Rectal smooth muscle tissue (tissue), 1 donor: Measurements from ENCODE around the gene ATP1A4.
"Not testable (repeated sequence)": the region's sequence is repeated elsewhere in the genome, so short reads cannot be mapped to it uniquely, and the experiment has no call there.

Experiments
- H3K27ac ChIP-seq: one replicate; pipeline ENCODE4 v1.7.0; 2013; ENCODE audit warnings: low read depth, low read length, inconsistent platforms
- H3K27me3 ChIP-seq: one replicate; pipeline ENCODE4 v1.7.0; 2013; ENCODE audit warnings: low read length; ENCODE audit not compliant: control insufficient read depth, insufficient read depth
- H3K36me3 ChIP-seq: one replicate; pipeline ENCODE4 v1.7.0; 2013; ENCODE audit warnings: low read length; ENCODE audit not compliant: control insufficient read depth, insufficient read depth
- H3K4me1 ChIP-seq: one replicate; pipeline ENCODE4 v1.7.0; 2013; ENCODE audit warnings: low read length; ENCODE audit not compliant: control insufficient read depth, insufficient read depth
- H3K4me3 ChIP-seq: one replicate; pipeline ENCODE4 v1.7.0; 2013; ENCODE audit warnings: low read length
- H3K9ac ChIP-seq: one replicate; pipeline ENCODE4 v1.7.0; 2013; ENCODE audit warnings: low read length

ATP1A4 gene

GRCh38 chr1:160115545-160116282 is 35.7 kb upstream of the ATP1A4 start, which contains the start of gene ATP1A2:
Gene ATP1A2 (plus strand): TSS chr1:160115759. CDS start chr1:160115862, 103 bp downstream.
- Histone ChIP-seq H3K4me3 (peak within 1 kb of the TSS; percentile 55), H3K27me3 (no peaks in the 10 kb centered on the region), H3K36me3 (no peaks in the 10 kb centered on the region), H3K27ac (peak within 1 kb of the TSS; percentile 95), H3K4me1 (peaks cover 19% of the 10 kb centered on the region), H3K9ac (peak within 1 kb of the TSS; percentile 56)

GRCh38 chr1:160116283-160117147 is 34.9 kb upstream of the ATP1A4 start:
- no peaks in the 10 kb centered on the region for H3K27me3 ChIP-seq
- H3K4me1 ChIP-seq, result peaks cover 19% of the 10 kb centered on the region
- H3K27ac ChIP-seq, result peak overlapping the region; percentile 95
- H3K4me3 ChIP-seq, result peak overlapping the region; percentile 55
- H3K9ac ChIP-seq, result no peak overlapping the region
- H3K36me3 ChIP-seq, result peaks cover 3% of the 10 kb centered on the region

- H3K9ac ChIP-seq, result no peak overlapping the region
- H3K36me3 ChIP-seq, result peaks cover 3% of the 10 kb centered on the region
- H3K27ac ChIP-seq, result peak overlapping the region; percentile 95
- H3K4me1 ChIP-seq, result peaks cover 19% of the 10 kb centered on the region
- peak overlapping the region; percentile 55 for H3K4me3 ChIP-seq
- H3K27me3 ChIP-seq, result no peaks in the 10 kb centered on the region
These were observed 34.1 kb upstream of the ATP1A4 start for GRCh38 chr1:160117300-160117699.

GRCh38 chr1:160117709-160118183 is 33.7 kb upstream of the ATP1A4 start:
- Histone ChIP-seq H3K36me3 (peaks cover 3% of the 10 kb centered on the region), H3K9ac (no peak overlapping the region), H3K27me3 (no peaks in the 10 kb centered on the region), H3K27ac (peak overlapping the region; percentile 95), H3K4me3 (peak overlapping the region; percentile 55), H3K4me1 (peaks cover 19% of the 10 kb centered on the region)

GRCh38 chr1:160118928-160119327 is 32.5 kb upstream of the ATP1A4 start:
- no peak overlapping the region for H3K9ac ChIP-seq
- peaks cover 20% of the 10 kb centered on the region for H3K4me1 ChIP-seq
- H3K36me3 ChIP-seq, result peaks cover 3% of the 10 kb centered on the region
- H3K27me3 ChIP-seq, result no peaks in the 10 kb centered on the region
- no peak overlapping the region for H3K4me3 ChIP-seq
- no peak overlapping the region for H3K27ac ChIP-seq

- H3K36me3 ChIP-seq, result peaks cover 3% of the 10 kb centered on the region
- H3K9ac ChIP-seq, result no peak overlapping the region
- peaks cover 25% of the 10 kb centered on the region for H3K4me1 ChIP-seq
- no peaks in the 10 kb centered on the region for H3K27me3 ChIP-seq
- H3K27ac ChIP-seq, result no peak overlapping the region
- no peak overlapping the region for H3K4me3 ChIP-seq
These were observed 30.6 kb upstream of the ATP1A4 start for GRCh38 chr1:160120797-160121196.

- Histone ChIP-seq H3K4me1 (peaks cover 25% of the 10 kb centered on the region), H3K27me3 (no peaks in the 10 kb centered on the region), H3K4me3 (no peak overlapping the region), H3K36me3 (peaks cover 3% of the 10 kb centered on the region), H3K27ac (no peak overlapping the region), H3K9ac (no peak overlapping the region)
These were observed 30.0 kb upstream of the ATP1A4 start for GRCh38 chr1:160121388-160121787.

- Histone ChIP-seq H3K4me1 (peaks cover 22% of the 10 kb centered on the region), H3K4me3 (no peak overlapping the region)
These were observed 28.4 kb upstream of the ATP1A4 start for GRCh38 chr1:160122978-160123495.

GRCh38 chr1:160123726-160124125 is 27.7 kb upstream of the ATP1A4 start:
- no peak overlapping the region for H3K27ac ChIP-seq
- peaks cover 13% of the 10 kb centered on the region for H3K36me3 ChIP-seq
- peaks cover 15% of the 10 kb centered on the region for H3K4me1 ChIP-seq
- no peaks in the 10 kb centered on the region for H3K27me3 ChIP-seq
- H3K4me3 ChIP-seq, result no peak overlapping the region
- no peak overlapping the region for H3K9ac ChIP-seq

More at GRCh38 chr1:160122978-160123495, 28.4 kb upstream of the ATP1A4 start:
- Histone ChIP-seq H3K27ac (no peak overlapping the region), H3K27me3 (no peaks in the 10 kb centered on the region), H3K36me3 (peaks cover 11% of the 10 kb centered on the region), H3K9ac (no peak overlapping the region)

GRCh38 chr1:160124705-160125478 is 26.5 kb upstream of the ATP1A4 start:
- Histone ChIP-seq H3K36me3 (peaks cover 13% of the 10 kb centered on the region), H3K4me3 (no peak overlapping the region), H3K4me1 (peaks cover 9% of the 10 kb centered on the region), H3K9ac (no peak overlapping the region), H3K27me3 (no peaks in the 10 kb centered on the region), H3K27ac (peak overlapping the region; percentile 3)

- peaks cover 19% of the 10 kb centered on the region for H3K36me3 ChIP-seq
- no peaks in the 10 kb centered on the region for H3K27me3 ChIP-seq
- H3K27ac ChIP-seq, result no peak overlapping the region
- H3K9ac ChIP-seq, result no peak overlapping the region
- no peak overlapping the region for H3K4me3 ChIP-seq
- H3K4me1 ChIP-seq, result peaks cover 9% of the 10 kb centered on the region
These were observed 25.7 kb upstream of the ATP1A4 start for GRCh38 chr1:160125746-160126145.

- not testable (repeated sequence) for H3K9ac ChIP-seq, H3K4me3 ChIP-seq, H3K4me1 ChIP-seq, H3K27ac ChIP-seq, H3K27me3 ChIP-seq
- H3K36me3 ChIP-seq, result peaks cover 20% of the 10 kb centered on the region
These were observed 25.1 kb upstream of the ATP1A4 start for GRCh38 chr1:160126342-160126741.
